GM23248 (cell line): ENCODE measurements around the gene KCTD8.

ENCODE experiments used
- EZH2 ChIP-seq: fragments of 200-600 bp; sonication (generic); IDR thresholded peaks from 2 replicates; pipeline ENCODE4 v1.6.1; 2018; ENCODE audit warnings: antibody characterized with exemption, mild to moderate bottlenecking; ENCODE audit not compliant: insufficient read depth, poor library complexity, severe bottlenecking
- EZH2phosphoT487 ChIP-seq: fragments of 200-600 bp; sonication (generic); IDR thresholded peaks from 2 replicates; pipeline ENCODE4 v1.6.1; 2018; ENCODE audit warnings: antibody characterized with exemption, moderate library complexity, mild to moderate bottlenecking, low read depth; ENCODE audit not compliant: insufficient read depth

DNA sequence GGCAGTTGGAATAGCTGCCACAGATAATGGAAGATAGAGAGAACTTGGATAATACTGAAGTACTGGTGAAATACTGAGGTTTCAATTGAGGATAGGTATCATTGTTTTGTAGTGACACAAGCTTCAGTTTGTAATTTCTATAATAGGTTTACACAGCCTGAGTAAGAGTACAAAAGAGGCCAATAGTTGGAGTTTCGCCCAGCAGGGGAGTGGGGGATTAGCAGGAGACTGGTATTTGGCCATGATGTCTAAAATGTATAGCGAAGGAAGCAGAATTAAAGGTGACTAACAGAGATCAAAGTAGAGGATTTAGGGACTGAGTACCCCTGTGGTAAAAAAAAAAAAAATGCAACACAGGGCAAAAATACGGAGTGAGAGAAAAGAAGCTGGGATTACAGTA lies 129.5 kb downstream of the KCTD8 start:
- TF ChIP-seq EZH2phosphoT487, result no peak
- TF ChIP-seq EZH2, result no peak
